Measurements from ENCODE around the gene RAC2. TPM values are rescaled to one million over a fixed set of nuclear protein-coding genes. Genes with fewer than 3 reads are reported as not detected.

The RAC2 gene
- total and polyA plus RNA-seq, 2 of the 8 experiments (the other 6 are each of a cell fraction or from before 2014, with no cell fraction given), result 2.3 to 4.3 TPM

DNA sequence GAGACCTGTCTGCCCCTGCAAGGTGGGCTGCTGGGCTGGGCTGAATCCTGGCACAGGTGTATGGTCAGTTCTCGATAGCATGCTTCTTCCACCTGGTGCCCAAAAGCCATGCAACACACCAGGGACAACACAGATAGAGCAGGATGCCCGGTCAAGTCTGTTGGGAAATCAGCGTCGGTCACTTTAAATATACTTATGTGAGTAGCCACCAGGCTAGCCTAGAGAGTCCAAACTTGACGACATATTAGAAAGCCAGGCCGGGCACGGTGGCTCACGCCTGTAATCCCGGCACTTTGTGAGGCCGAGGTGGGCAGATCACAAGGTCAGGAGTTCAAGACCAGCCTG is 65.0 kb downstream of the RAC2 start (continued):
- no peak for TF ChIP-seq CHD7 (IDR thresholded peaks at IDR 0.05; ENCODE audit: insufficient replicate concordance, low read length)
- no peak for TF ChIP-seq CTCF (IDR thresholded peaks at IDR 0.05; ENCODE audit: control extremely low read depth in 1 of 3, insufficient read depth in 1 of 3, low read depth in 1 of 3, low read length in 3 of 3)
- no peak for TF ChIP-seq RNF2 (IDR thresholded peaks at IDR 0.05; ENCODE audit: borderline replicate concordance, low read depth, low read length, missing control alignments, poor library complexity, severe bottlenecking)
- no peak for TF ChIP-seq EZH2 (IDR thresholded peaks at IDR 0.05; ENCODE audit: low read depth, low read length, severe bottlenecking)
- no peak for TF ChIP-seq JUN (IDR thresholded peaks at IDR 0.05; ENCODE audit: low read depth, low read length)
